Adipocyte (in vitro differentiated cells): Measurements from ENCODE around the gene NUDT16L1.

Experiments used
- DNase-seq: peaks from one replicate; pipeline ENCODE4 v3.0.0-alpha.2; 2015; ENCODE audit warnings: low read depth
- H3K27me3 ChIP-seq: replicated peaks from 2 replicates; pipeline ENCODE4 v1.7.0; 2013; ENCODE audit warnings: mild to moderate bottlenecking, low read length, moderate library complexity; ENCODE audit not compliant: control insufficient read depth, insufficient read depth
- H3K36me3 ChIP-seq: 2 replicates; pipeline ENCODE4 v1.7.0; 2013; ENCODE audit warnings: low read length, mild to moderate bottlenecking, moderate library complexity; ENCODE audit not compliant: control insufficient read depth, insufficient read depth, severe bottlenecking
- H3K4me1 ChIP-seq: 2 replicates; pipeline ENCODE4 v1.7.0; 2013; ENCODE audit warnings: mild to moderate bottlenecking, low read length, moderate library complexity; ENCODE audit not compliant: control insufficient read depth, insufficient read depth
- H3K4me3 ChIP-seq: 2 replicates; pipeline ENCODE4 v1.7.0; 2013; ENCODE audit warnings: mild to moderate bottlenecking, low read length, moderate library complexity
- H3K9ac ChIP-seq: 2 replicates; pipeline ENCODE4 v1.7.0; 2013; ENCODE audit warnings: mild to moderate bottlenecking, low read length, moderate library complexity
- H3K9me3 ChIP-seq: 2 replicates; pipeline ENCODE4 v1.7.0; 2013; ENCODE audit warnings: mild to moderate bottlenecking, low read length, moderate library complexity; ENCODE audit not compliant: control insufficient read depth

Gene NUDT16L1

GRCh38 chr16:4723071-4723767, 29.9 kb downstream of the NUDT16L1 start:
- Histone ChIP-seq H3K4me1 (no peaks in the 10 kb centered on the region), H3K27me3 (no peaks in the 10 kb centered on the region), H3K9me3 (no peaks in the 10 kb centered on the region), H3K36me3 (peaks cover 32% of the 10 kb centered on the region), H3K9ac (no peak overlapping the region), H3K4me3 (no peak overlapping the region)
- no peak for DNase-seq

- Histone ChIP-seq H3K9me3 (no peaks in the 10 kb centered on the region), H3K27me3 (no peaks in the 10 kb centered on the region), H3K36me3 (peaks cover 38% of the 10 kb centered on the region), H3K9ac (no peak overlapping the region), H3K4me3 (no peak overlapping the region), H3K4me1 (no peaks in the 10 kb centered on the region)
- no peak for DNase-seq
Observed at GRCh38 chr16:4724661-4725270, 31.4 kb downstream of the NUDT16L1 start.

GRCh38 chr16:4726616-4727015, 33.3 kb downstream of the NUDT16L1 start:
- no peak for DNase-seq
- H3K36me3 ChIP-seq = peaks cover 45% of the 10 kb centered on the region

GRCh38 chr16:4728676-4729075, 35.3 kb downstream of the NUDT16L1 start:
- no peak for DNase-seq
- Histone ChIP-seq H3K9me3 (no peaks in the 10 kb centered on the region), H3K4me3 (no peak overlapping the region), H3K4me1 (no peaks in the 10 kb centered on the region), H3K27me3 (no peaks in the 10 kb centered on the region), H3K9ac (no peak overlapping the region), H3K36me3 (peaks cover 35% of the 10 kb centered on the region)

More at GRCh38 chr16:4726616-4727015, 33.3 kb downstream of the NUDT16L1 start:
- Histone ChIP-seq H3K27me3 (no peaks in the 10 kb centered on the region), H3K9me3 (no peaks in the 10 kb centered on the region), H3K4me3 (no peak overlapping the region), H3K9ac (no peak overlapping the region), H3K4me1 (no peaks in the 10 kb centered on the region)

GRCh38 chr16:4729876-4730275, 36.5 kb downstream of the NUDT16L1 start:
- H3K36me3 ChIP-seq = peaks cover 30% of the 10 kb centered on the region
- H3K4me1 ChIP-seq = no peaks in the 10 kb centered on the region
- no peak overlapping the region for H3K9ac ChIP-seq
- H3K4me3 ChIP-seq = no peak overlapping the region
- no peaks in the 10 kb centered on the region for H3K27me3 ChIP-seq
- no peaks in the 10 kb centered on the region for H3K9me3 ChIP-seq
- no peak for DNase-seq

- peak; percentile 14 for DNase-seq
- Histone ChIP-seq H3K36me3 (peaks cover 19% of the 10 kb centered on the region), H3K9ac (peak overlapping the region; percentile 95), H3K27me3 (peaks cover 4% of the 10 kb centered on the region), H3K4me1 (peaks cover 5% of the 10 kb centered on the region), H3K9me3 (no peaks in the 10 kb centered on the region), H3K4me3 (peak overlapping the region; percentile 99)
Observed at GRCh38 chr16:4733211-4733742, 39.9 kb downstream of the NUDT16L1 start.

- Histone ChIP-seq H3K4me3 (peak overlapping the region; percentile 99), H3K27me3 (peaks cover 4% of the 10 kb centered on the region), H3K4me1 (peaks cover 5% of the 10 kb centered on the region), H3K36me3 (peaks cover 15% of the 10 kb centered on the region), H3K9me3 (no peaks in the 10 kb centered on the region), H3K9ac (peak overlapping the region; percentile 95)
- DNase-seq = peak; percentile 36
Observed at GRCh38 chr16:4733747-4734062, 40.3 kb downstream of the NUDT16L1 start.

- no peaks in the 10 kb centered on the region for H3K9me3 ChIP-seq
- H3K36me3 ChIP-seq = peaks cover 11% of the 10 kb centered on the region
- H3K9ac ChIP-seq = peak within 1 kb of the TSS; percentile 95
- DNase-seq = peak; percentile 99
- peaks cover 4% of the 10 kb centered on the region for H3K27me3 ChIP-seq
- peaks cover 5% of the 10 kb centered on the region for H3K4me1 ChIP-seq
- H3K4me3 ChIP-seq = peak within 1 kb of the TSS; percentile 99
Observed at GRCh38 chr16:4734063-4734729, 40.8 kb downstream of the NUDT16L1 start, which contains the start of the genes ANKS3 and DNAAF8. TSS of gene ANKS3 (minus strand) at chr16:4734271. CDS start at chr16:4730149, 4,122 bp downstream. TSS of gene DNAAF8 (plus strand) at chr16:4734537. CDS start at chr16:4736515, 1,978 bp downstream.

- no peaks in the 10 kb centered on the region for H3K9me3 ChIP-seq
- DNase-seq = peak; percentile 95
Observed at GRCh38 chr16:4734730-4735535, 41.6 kb downstream of the NUDT16L1 start.

GRCh38 chr16:4736546-4736945, 43.2 kb downstream of the NUDT16L1 start:
- Histone ChIP-seq H3K4me3 (no peak overlapping the region), H3K9ac (no peak overlapping the region), H3K27me3 (peaks cover 4% of the 10 kb centered on the region), H3K4me1 (peaks cover 5% of the 10 kb centered on the region), H3K9me3 (no peaks in the 10 kb centered on the region), H3K36me3 (no peaks in the 10 kb centered on the region)
- DNase-seq = no peak

More at GRCh38 chr16:4734730-4735535, 41.6 kb downstream of the NUDT16L1 start:
- Histone ChIP-seq H3K4me1 (peaks cover 5% of the 10 kb centered on the region), H3K9ac (peak overlapping the region; percentile 95), H3K36me3 (peaks cover 5% of the 10 kb centered on the region), H3K4me3 (peak overlapping the region; percentile 99), H3K27me3 (peaks cover 4% of the 10 kb centered on the region)
